Omental fat pad (tissue), 4 donors: ENCODE results near the gene ZNF83. TPM values are rescaled to one million over a fixed set of nuclear protein-coding genes. Genes with fewer than 3 reads are reported as not detected.

Experiments
- ATAC-seq: fragments of 150-250 bp; one replicate; pipeline ENCODE4 v1.9.1; 2016; ENCODE audit warnings: mild to moderate bottlenecking, moderate library complexity; ENCODE audit not compliant: low FRiP score
- DNase-seq: peaks from one replicate; pipeline ENCODE4 v3.0.0-alpha.2; 2019; ENCODE audit warnings: low spot score
- total RNA-seq, 4 donors: library from RNA; depleted of rRNA; stranded (reverse); fragments of >200 nt; gene quantifications; one replicate each; pipeline ENCODE4 v1.1.0, GENCODE V29; 2016
- TF ChIP-seq, protein P1 (sequence below), 3 donors: fragments of 450-650 bp; IDR thresholded peaks; one replicate each; pipeline ENCODE4 v1.5.1; 2016 to 2017; ENCODE audit warnings: antibody characterized with exemption in 3 of 3, mild to moderate bottlenecking in 3 of 3, moderate library complexity in 2 of 3

Gene ZNF83
- total RNA-seq, 4 donors from 2014 or later: 38.7 to 62.3 (median 51.8) TPM

DNA sequence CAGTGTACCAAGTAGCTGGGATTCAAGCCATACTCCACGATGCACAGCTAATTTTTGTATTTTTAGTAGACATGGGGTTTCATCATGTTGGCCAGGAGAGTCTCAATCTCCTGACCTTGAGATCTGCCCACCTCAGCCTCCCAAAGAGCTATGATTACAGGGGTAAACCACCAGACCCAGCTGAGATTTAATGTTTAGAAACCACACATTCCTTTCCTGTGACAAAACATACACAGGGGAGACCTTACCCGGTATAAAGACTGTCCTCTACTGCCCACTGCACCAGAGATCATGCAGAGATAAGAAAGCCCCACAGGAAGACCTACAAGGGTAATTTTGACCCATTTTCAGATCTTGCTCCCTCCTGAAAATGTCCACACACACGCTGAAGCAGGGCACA is 22.8 kb upstream of the ZNF83 start:
- DNase-seq: no peak
- ATAC-seq: no peak
- TF ChIP-seq, protein P1, sequence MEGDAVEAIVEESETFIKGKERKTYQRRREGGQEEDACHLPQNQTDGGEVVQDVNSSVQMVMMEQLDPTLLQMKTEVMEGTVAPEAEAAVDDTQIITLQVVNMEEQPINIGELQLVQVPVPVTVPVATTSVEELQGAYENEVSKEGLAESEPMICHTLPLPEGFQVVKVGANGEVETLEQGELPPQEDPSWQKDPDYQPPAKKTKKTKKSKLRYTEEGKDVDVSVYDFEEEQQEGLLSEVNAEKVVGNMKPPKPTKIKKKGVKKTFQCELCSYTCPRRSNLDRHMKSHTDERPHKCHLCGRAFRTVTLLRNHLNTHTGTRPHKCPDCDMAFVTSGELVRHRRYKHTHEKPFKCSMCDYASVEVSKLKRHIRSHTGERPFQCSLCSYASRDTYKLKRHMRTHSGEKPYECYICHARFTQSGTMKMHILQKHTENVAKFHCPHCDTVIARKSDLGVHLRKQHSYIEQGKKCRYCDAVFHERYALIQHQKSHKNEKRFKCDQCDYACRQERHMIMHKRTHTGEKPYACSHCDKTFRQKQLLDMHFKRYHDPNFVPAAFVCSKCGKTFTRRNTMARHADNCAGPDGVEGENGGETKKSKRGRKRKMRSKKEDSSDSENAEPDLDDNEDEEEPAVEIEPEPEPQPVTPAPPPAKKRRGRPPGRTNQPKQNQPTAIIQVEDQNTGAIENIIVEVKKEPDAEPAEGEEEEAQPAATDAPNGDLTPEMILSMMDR (IDR thresholded peaks at IDR 0.05): no peak

DNA sequence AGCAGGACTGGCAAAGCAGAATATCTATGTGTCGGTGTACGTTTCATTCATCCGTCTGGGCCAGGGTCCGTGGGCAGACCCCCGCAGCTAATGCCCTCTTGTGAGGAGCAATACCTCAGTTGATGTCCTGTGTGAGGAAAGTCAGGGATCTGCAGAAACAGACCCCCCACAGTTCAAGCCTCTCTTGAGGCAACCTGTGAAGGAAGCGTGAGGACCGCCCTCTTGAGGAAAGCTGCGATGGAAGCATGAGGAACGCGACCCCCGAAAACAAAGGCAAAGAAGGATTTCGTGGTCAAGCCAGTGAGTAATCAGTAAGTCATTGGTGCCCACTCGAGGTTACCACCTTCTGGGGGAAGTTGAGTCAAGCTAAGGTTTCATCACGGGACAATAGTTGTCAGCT is 20.9 kb upstream of the ZNF83 start:
- TF ChIP-seq, protein P1 (IDR thresholded peaks at IDR 0.05): no peak
- ATAC-seq: no peak
- no peak for DNase-seq

DNA sequence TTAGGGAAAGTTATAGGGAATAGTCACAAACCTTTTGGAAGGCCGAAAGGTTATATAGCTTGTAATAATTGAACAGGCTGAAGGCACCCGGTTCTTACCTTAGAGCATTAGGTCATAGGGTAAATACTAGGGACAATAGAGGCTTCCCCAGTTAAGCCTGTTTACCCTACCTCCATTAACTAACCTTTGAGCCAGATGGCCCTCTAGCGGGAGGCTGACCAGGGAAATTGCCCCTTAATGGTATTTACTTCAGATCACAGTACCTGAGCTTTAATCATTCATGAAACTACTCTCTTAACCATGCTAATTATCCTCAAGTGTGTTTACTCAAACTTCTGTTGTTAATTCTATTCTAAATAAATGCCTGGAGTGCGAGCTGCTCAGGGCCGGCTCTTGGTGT is 20.4 kb upstream of the ZNF83 start:
- DNase-seq: no peak
- ATAC-seq: no peak
- TF ChIP-seq, protein P1 (IDR thresholded peaks at IDR 0.05): no peak

DNA sequence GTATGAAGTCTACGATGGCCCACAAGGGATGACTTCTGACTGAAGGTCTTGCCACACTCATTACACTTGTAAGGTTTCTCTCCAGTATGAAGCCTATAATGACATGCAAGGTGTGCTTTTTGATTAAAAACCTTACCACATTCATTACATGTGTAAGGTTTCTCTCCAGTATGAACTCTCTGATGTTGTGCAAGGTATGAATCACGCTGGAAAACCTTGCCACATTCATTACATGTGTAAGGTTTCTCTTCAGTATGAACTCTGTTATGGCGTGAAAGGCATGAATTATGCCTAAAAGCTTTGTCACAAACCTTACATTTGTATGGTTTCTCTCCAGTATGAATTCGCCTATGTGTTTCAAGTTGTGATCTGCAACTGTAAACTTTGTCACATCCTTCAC is 15.0 kb upstream of the ZNF83 start:
- TF ChIP-seq, protein P1 (IDR thresholded peaks at IDR 0.05): no peak
- DNase-seq: no peak
- ATAC-seq: no peak

DNA sequence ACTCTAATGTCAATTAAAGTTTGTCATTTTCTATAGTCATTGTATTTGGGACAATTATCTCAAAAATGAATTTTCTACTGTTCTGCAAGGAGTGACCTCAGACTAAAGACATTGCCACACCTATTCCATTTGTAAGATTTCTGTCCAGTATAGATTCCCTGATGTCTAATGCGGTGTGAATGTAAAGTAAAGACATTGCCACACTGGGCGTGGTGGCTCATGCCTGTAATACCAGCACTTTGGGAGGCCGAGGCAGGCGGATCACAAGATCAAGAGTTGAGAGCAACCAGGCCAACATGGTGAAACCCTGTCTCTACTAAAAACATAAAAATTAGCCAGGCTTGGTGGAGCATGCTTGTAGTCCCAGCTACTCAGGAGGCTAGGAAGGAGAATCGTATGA is 13.8 kb upstream of the ZNF83 start:
- DNase-seq: no peak
- ATAC-seq: no peak
- TF ChIP-seq, protein P1 (IDR thresholded peaks at IDR 0.05): no peak

DNA sequence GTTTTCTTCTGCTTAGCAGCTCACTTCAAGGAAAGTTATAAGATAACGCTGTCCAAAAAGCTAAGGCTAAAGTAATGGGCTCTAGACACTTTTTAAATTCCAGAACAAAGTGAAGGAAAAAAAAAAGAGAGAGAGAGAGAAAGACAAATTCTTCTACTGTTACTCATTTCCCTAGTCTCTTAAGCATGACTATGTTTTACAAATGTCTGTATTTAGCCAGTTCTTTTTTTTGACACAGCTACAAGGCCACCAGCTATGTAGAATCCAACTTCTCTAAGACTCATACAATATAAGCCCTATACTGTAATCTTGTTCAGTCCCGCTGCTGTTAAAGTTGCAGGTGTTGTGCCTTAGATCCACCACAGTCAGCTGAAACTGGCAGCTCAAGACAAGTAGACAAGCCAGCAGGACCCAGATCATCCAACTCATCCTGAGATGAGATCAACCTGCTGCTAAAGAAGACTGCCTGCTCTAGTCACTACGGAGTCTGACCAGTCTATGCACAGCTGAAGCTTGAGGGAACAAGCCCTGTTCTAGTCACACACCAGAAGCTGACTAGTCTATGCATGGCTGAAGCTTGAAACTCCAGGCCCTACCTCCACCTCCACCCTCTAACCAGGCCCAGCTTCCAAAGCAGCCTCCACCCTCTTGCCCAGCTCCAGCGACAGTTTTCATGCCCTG is 10.3 kb upstream of the ZNF83 start:
- ATAC-seq: peak; percentile 41
- TF ChIP-seq, protein P1 (IDR thresholded peaks at IDR 0.05): no peak

DNA sequence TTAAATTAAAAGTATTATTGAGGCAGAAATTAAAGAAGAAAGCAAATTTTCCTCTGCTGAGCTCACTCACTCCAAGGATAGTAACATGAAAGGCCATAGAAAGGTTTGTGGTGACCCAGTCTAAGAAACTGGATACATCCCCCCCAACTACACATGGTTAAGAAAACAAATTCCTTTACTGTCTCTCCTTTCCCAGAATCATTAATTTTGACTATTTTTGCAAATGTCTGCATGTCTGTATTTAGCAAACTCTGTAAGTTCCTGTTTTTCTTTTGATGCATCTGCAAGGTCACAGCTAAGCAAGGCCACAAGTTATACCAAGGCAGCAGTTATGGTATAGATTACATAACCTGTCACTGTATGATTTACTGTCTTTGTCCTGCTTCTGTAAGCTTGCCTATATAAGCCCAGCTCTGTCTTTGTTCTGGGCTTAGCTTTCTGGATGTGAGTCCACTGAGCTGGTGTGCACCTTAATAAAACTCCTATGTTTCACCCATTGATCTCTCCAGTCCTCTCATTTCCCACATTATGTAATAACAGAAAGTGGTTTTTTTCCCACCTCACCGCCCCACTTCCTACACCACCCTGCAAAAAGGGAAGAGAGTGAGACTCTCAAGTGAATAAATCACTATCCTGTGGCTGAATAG is 8.5 kb upstream of the ZNF83 start:
- TF ChIP-seq, protein P1 (IDR thresholded peaks at IDR 0.05): no peak
- ATAC-seq: no peak
- no peak for DNase-seq

More for the DNA sequence above, 10.3 kb upstream of the ZNF83 start:
- DNase-seq: no peak
